ENCODE results near the gene RNF103.
"Not testable (repeated sequence)": the region's sequence is repeated elsewhere in the genome, so short reads cannot be mapped to it uniquely, and the experiment has no call there.

Gene RNF103

GRCh38 chr2:86623494-86624266, at the start of gene RNF103:
TSS of gene RNF103 (minus strand) at chr2:86623865. CDS start at chr2:86622886, 979 bp downstream.
- DNase-seq, result peak; percentile 52 to 98 (median 94)

- DNase-seq, result no peak
Measured at GRCh38 chr2:86673011-86673410, 49.3 kb upstream of the RNF103 start.

GRCh38 chr2:86672027-86672545, 48.4 kb upstream of the RNF103 start:
- DNase-seq, result no peak

GRCh38 chr2:86671337-86671981, 47.8 kb upstream of the RNF103 start:
- DNase-seq, result peak in 1 of 58 donors; percentile 9

GRCh38 chr2:86669323-86669722, 45.7 kb upstream of the RNF103 start:
- DNase-seq, result not testable (repeated sequence)

- no peak for DNase-seq
Measured at GRCh38 chr2:86661333-86661732, 37.7 kb upstream of the RNF103 start.

GRCh38 chr2:86650188-86650587, 26.5 kb upstream of the RNF103 start:
- DNase-seq, result no peak

GRCh38 chr2:86649119-86649947, 25.7 kb upstream of the RNF103 start:
- DNase-seq, result no peak

- no peak for DNase-seq
Measured at GRCh38 chr2:86648681-86649080, 25.0 kb upstream of the RNF103 start.

GRCh38 chr2:86646865-86647264, 23.2 kb upstream of the RNF103 start:
- DNase-seq, result no peak

GRCh38 chr2:86646329-86646728, 22.7 kb upstream of the RNF103 start:
- no peak for DNase-seq

GRCh38 chr2:86645752-86646151, 22.1 kb upstream of the RNF103 start:
- DNase-seq, result no peak

- no peak for DNase-seq
Measured at GRCh38 chr2:86638712-86639111, 15.0 kb upstream of the RNF103 start.

GRCh38 chr2:86636842-86637241, 13.2 kb upstream of the RNF103 start:
- no peak for DNase-seq

- DNase-seq, result no peak
Measured at GRCh38 chr2:86634352-86634751, 10.7 kb upstream of the RNF103 start.

GRCh38 chr2:86633155-86633651, 9.5 kb upstream of the RNF103 start:
- DNase-seq, result peak in 42 of 58 donors; percentile 3 to 63 (median 20)

GRCh38 chr2:86632672-86633071, 9.0 kb upstream of the RNF103 start:
- DNase-seq, result no peak

GRCh38 chr2:86631846-86632485, 8.3 kb upstream of the RNF103 start:
- DNase-seq, result no peak

- no peak for DNase-seq
Measured at GRCh38 chr2:86628091-86628522, 4.4 kb upstream of the RNF103 start.

GRCh38 chr2:86627550-86627949, 3.9 kb upstream of the RNF103 start:
- no peak for DNase-seq

GRCh38 chr2:86625096-86625495, 1.4 kb upstream of the RNF103 start:
- DNase-seq, result peak in 42 of 58 donors; percentile 1 to 80 (median 29)
